Brain microvascular endothelial cell (primary cell): Measurements from ENCODE around the gene HELT.

Experiments
- DNase-seq: peaks from one replicate; pipeline ENCODE4 v3.0.0-alpha.2; 2020
- H3K27ac ChIP-seq: fragments of 250-450 bp; sonication (Bioruptor Pico); 2 replicates; pipeline ENCODE4 v1.5.1; 2020; ENCODE audit warnings: mild to moderate bottlenecking, moderate library complexity
- H3K27me3 ChIP-seq: fragments of 250-450 bp; sonication (Bioruptor Pico); replicated peaks from 2 replicates; pipeline ENCODE4 v1.5.1; 2020; ENCODE audit warnings: mild to moderate bottlenecking
- H3K36me3 ChIP-seq: fragments of 250-450 bp; sonication (Bioruptor Pico); replicated peaks from 2 replicates; pipeline ENCODE4 v1.5.1; 2020; ENCODE audit warnings: mild to moderate bottlenecking
- H3K4me3 ChIP-seq: 2 replicates; pipeline ENCODE4 v1.5.1; 2011; ENCODE audit warnings: low read depth, mild to moderate bottlenecking, control low read depth, low read length, moderate library complexity
- in situ Hi-C: cut with HindIII; loops from 2 replicates; pipeline ENCODE4 v1.10.0; 2017; ENCODE audit warnings: low sequenced_read_pairs, low pct_ligation_motif_present
- TF ChIP-seq, protein P1 (sequence below): IDR thresholded peaks from 2 replicates; pipeline ENCODE4 v1.5.1; 2011; ENCODE audit warnings: low read depth, mild to moderate bottlenecking, moderate library complexity, low read length, control low read depth, inconsistent platforms; ENCODE audit errors: missing control alignments

HELT gene

DNA sequence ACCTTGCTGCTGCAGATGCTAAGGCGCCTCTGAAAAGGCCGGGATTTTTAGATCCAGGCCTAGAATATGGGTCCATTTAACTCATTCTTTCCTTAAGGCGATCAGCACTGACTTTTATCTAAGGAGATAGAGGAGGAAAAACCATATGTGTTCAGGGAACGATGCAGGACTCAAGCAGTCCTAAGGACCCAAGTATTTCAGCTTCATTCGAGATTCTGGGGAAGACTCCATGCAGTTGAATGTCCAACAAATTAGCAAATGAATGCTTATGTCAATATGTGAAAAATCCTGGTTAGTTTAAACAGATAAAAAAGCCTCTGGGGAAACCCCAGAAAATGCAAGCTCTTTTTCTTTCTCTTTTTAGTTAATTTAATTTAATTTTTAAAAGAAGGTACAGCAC lies 36.0 kb downstream of the HELT start:
- Histone ChIP-seq H3K27ac (no peak overlapping the region), H3K4me3 (no peak overlapping the region), H3K36me3 (no peaks in the 10 kb centered on the region), H3K27me3 (no peaks in the 10 kb centered on the region)
- in situ Hi-C loops, result no loop called here
- no peak for DNase-seq
- TF ChIP-seq, protein P1, sequence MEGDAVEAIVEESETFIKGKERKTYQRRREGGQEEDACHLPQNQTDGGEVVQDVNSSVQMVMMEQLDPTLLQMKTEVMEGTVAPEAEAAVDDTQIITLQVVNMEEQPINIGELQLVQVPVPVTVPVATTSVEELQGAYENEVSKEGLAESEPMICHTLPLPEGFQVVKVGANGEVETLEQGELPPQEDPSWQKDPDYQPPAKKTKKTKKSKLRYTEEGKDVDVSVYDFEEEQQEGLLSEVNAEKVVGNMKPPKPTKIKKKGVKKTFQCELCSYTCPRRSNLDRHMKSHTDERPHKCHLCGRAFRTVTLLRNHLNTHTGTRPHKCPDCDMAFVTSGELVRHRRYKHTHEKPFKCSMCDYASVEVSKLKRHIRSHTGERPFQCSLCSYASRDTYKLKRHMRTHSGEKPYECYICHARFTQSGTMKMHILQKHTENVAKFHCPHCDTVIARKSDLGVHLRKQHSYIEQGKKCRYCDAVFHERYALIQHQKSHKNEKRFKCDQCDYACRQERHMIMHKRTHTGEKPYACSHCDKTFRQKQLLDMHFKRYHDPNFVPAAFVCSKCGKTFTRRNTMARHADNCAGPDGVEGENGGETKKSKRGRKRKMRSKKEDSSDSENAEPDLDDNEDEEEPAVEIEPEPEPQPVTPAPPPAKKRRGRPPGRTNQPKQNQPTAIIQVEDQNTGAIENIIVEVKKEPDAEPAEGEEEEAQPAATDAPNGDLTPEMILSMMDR, result no peak

DNA sequence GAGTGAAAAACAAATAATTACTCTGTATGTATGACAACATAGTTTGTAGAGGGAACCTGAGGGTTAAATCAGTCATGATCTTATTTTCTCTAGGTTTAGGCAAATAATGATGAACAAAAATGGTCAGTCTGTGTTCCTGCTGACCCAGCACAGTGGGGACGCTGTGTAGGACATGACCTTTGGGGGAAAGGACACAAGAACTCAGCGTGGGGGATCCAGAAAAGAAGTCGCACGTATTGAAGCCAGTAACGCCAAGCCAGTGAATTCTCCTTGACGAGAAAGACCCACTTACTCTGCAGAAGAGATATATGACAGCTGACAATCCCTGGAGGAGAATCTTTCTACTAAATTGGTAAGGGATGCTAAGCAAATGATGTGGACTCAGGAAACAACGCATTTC lies 36.6 kb downstream of the HELT start:
- no peak for DNase-seq
- no peaks in the 10 kb centered on the region for H3K27me3 ChIP-seq
- no peak overlapping the region for H3K4me3 ChIP-seq
- no peaks in the 10 kb centered on the region for H3K36me3 ChIP-seq
- TF ChIP-seq, protein P1, result no peak
- in situ Hi-C loops, result no loop called here
- no peak overlapping the region for H3K27ac ChIP-seq

DNA sequence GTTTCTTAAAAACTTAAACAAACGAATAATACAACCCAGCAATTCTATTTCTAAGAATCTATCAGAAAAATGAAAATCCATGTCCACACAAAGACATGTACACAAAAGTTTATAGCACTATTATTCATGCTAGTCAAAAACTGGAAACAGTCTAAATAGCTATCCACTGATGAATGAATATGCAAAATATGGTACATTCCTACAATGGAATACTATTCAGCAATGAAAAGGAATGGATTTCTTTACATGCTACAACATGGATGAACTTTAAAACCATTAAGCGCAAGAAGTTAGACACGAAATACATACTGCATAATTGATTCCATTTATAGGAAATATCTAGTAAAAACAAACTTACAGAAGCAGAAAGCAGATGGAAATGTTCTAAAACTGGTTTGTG lies 43.3 kb downstream of the HELT start:
- no peak for DNase-seq
- Histone ChIP-seq H3K27me3 (no peaks in the 10 kb centered on the region), H3K4me3 (no peak overlapping the region), H3K27ac (no peak overlapping the region), H3K36me3 (no peaks in the 10 kb centered on the region)
- TF ChIP-seq, protein P1, result no peak
- in situ Hi-C loops, result no loop called here

DNA sequence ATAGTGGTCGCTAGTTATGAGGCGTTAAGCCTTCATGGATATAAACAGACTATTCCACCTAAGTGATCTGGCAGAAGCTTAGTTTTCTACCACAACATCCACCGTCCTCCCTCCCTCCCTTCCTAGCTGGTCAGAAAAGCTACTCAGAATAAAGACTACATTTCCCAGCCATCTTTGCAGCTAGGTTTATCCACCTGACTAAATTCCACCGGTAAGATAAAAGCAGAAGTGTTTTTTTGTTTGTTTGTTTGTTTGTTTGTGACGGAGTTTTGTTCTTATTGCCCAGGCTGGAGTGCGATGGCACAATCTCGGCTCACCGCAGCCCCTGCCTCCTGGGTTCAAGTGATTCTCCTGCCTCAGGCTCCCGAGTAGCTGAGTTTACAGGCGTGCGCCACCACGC lies 44.3 kb downstream of the HELT start:
- no peak for DNase-seq
- no peak overlapping the region for H3K27ac ChIP-seq
- no peaks in the 10 kb centered on the region for H3K27me3 ChIP-seq
- in situ Hi-C loops, result no loop called here
- no peak overlapping the region for H3K4me3 ChIP-seq
- no peaks in the 10 kb centered on the region for H3K36me3 ChIP-seq
- TF ChIP-seq, protein P1, result no peak

DNA sequence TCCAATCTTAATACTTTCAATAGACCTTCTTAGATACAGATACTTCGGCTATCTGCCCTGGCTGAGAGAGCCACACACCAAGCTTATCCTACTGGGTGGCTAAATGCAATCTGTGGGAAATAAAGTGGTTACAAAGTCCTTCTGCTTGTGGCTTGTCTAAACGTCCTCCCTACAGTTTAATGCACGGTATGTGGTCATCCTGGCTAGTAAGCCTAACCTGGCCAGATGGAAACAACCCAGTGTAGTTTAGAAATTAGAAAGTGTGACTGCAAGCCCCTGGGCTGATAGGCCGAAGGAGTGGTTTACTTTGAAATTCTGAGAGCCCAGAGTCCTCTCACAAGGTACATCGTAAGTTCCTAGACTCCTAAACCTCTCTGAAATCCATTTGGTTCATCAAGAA lies 47.9 kb downstream of the HELT start:
- TF ChIP-seq, protein P1, result no peak
- in situ Hi-C loops, result no loop called here
- DNase-seq, result no peak
- no peaks in the 10 kb centered on the region for H3K36me3 ChIP-seq
- H3K27ac ChIP-seq, result no peak overlapping the region
- H3K27me3 ChIP-seq, result no peaks in the 10 kb centered on the region
- H3K4me3 ChIP-seq, result no peak overlapping the region

DNA sequence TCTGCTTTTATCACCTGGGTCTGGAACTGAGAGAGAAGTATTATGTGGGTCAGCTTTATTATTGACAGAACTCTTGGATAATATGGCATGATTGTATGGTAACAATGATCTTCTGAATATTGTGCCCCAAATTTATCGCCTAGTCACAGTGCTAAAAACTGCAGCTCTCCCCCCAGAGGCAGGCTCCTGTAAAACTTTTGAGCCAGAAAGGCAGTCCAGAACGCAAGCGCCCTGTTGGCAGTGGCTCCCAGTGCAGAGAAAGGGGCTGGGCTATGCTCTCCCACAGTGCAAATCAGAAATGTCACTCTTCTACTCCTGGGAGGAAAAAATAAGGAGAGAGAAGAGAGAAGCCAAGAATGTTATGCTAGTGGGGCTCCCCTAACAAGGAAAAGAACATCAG lies 50.5 kb downstream of the HELT start:
- H3K27me3 ChIP-seq, result no peaks in the 10 kb centered on the region
- no peak for DNase-seq
- in situ Hi-C loops, result no loop called here

More for the DNA sequence above, 50.5 kb downstream of the HELT start:
- H3K36me3 ChIP-seq, result no peaks in the 10 kb centered on the region
- no peak overlapping the region for H3K4me3 ChIP-seq
- TF ChIP-seq, protein P1, result no peak
- H3K27ac ChIP-seq, result no peak overlapping the region
